GM20431 (cell line): ENCODE measurements around the gene CXorf58.
"Not testable (repeated sequence)": the region's sequence is repeated elsewhere in the genome, so short reads cannot be mapped to it uniquely, and the experiment has no call there.

ENCODE experiments used
- in situ Hi-C: fragments of 300-500 bp; cut with MseI, MboI; formaldehyde crosslinking; loops from one replicate; pipeline ENCODE4 v1.15.0; 2020; ENCODE audit warnings: low sequenced_read_pairs; ENCODE audit not compliant: unreplicated experiment

Gene CXorf58, protein sequence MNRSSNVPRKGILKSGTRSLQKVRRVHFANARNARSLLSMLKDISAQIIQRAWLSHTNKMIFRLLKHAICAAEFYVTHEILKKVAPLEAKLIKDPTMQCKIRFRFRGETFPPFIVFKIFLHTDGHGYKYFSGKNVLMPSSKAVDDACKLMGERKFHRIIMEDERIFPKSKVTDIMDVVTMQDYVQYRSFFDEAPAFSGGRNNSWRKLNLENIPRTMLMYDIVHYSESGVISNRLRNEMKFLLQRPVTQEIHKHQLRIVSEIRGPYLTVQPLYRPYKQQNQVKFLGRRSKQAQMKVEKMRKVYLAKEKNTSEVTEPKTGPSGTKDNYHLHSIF

DNA sequence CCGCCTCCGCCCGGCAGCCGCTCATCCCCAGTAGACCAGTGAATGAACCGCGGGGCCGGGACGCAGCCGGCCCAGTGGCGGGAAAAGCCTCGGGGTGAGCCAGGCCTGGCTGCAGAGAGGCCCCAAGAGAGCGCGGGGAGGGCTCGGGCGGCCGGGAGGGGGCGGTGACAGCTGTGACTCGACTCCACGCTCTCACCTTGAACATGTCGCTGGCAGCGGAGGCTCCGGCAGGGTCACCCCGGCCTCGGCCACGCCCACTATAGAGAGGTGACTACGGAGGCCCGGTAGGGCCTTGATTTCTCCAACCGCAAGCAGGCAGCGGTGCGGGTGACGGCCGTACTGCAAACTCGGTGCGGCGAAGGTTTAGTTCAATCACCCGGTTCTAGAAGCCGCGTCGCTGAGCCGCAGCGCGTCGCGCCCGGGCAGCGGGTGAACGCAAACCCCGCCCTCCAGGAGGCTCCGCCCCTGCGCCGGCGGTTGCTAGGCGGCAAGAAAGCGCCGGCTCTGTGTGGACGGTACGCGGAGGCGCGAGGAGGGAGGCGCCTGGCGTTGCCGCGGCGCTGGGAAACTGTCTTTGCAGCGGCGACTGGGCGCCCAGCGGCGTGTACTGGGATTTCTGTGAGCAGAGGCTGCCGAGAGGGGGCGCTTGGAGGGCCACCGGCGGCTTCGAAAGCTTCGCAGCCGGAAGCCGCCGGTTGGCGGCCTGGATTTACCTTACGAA, at the start of gene CXorf58, which contains the start of gene APOO:
Gene CXorf58 (plus strand): TSS at position 509 of the 721 bp plus-strand sequence. CDS start 2,297 bp downstream, outside the sequence.
Gene APOO (minus strand): TSS at position 441 of the 721 bp plus-strand sequence. CDS start 236 bp downstream, at position 205.
- in situ Hi-C loops, result loop anchor here (10.0 kb wide), 1 partner anchor 213 kb away; no protein-coding TSS in a partner anchor

DNA sequence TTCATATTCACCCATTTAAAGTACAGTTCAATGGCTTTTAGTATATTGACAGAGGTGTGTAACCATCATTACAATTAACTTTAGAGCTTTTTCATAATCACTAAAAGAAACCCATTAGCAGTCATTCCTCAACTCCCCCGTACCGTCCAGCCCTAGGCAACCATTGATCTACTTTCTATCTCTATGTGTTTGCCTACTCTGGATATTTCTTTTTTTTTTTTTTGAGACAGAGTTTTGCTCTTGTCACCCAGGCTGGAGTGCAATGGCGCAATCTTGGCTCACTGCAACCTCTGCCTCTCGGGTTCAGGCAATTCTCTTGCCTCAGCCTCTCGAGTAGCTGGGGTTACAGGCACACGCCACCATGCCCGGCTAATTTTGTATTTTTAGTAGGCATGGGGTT, 48.6 kb upstream of the CXorf58 start:
- in situ Hi-C loops, result not testable (repeated sequence)

DNA sequence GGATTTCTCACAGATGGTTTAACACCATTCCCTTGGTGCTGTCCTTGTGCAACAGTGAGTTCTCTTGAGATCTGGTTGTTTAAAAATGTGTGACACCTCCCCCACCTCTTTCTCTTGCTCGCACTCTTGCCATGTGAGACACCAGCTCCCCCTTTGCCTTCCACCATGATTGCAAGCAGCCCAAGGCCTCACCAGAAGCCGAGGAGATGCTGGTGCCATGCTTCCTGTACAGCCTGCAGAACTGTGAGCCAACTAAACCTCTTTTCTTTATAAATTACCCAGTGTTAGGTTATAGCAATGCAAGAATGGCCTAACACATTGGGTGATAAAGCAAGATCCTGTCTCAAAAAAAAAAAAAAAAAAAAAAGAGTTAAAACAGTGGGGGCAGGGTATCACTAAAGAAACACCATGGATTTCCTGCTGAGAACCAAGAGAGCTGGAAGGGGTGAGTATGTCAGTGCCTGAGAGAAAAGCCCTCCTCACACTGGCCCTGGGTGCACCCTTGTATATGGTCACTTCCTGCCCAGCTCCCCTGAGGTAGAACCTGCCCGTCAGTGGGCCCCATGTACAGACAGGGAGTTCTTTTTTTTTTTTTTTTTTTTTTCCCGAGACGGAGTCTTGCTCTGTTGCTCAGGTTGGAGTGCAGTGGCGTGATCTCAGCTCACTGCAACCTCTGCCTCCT, 46.5 kb upstream of the CXorf58 start:
- in situ Hi-C loops, result no loop called here

DNA sequence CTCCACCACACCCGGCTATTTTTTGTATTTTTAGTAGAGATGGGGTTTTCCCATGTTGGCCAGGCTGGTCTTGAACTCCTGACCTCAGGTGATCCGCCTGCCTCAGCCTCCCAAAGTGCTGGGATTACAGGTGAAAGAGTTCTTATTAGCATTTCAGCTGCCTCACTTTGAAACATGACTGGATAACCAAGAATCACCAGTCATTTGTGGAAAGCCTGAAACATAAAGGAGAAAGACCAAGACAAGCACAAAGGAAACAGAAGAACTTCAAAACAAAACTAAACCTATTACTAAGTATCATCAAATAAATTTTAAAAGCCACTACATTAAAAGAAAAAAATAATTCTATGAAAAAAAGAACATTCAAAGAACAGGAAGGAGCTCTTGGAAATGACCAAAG, 45.9 kb upstream of the CXorf58 start:
- in situ Hi-C loops, result not testable (repeated sequence)

DNA sequence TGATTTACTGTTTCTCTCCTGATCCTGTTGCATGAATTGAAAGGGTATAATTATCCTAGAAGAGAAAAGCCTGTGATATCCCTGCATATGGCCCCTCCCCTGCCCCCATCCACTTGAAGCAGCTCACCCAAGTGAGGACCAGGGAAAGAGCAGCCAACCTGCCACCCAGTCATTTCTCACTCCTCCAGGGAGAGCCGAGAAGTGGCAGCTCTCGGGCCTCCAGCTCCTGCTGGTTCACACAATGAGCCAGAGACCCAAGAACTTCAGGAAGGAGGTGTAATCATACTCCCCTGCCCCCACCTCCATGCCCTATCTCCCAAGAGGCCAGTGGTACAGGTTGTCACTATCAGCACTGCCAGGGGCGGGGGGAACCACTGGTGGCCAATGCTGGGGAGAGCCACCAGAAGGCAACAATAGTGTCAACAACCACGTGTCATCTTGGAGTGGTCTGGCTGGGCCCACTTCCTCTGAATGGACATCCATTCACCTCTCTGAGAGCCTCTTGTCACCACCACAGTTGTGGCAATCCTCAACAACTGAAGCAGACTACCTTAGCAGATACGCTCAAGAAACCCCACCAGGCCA, 43.0 kb upstream of the CXorf58 start:
- in situ Hi-C loops, result no loop called here

DNA sequence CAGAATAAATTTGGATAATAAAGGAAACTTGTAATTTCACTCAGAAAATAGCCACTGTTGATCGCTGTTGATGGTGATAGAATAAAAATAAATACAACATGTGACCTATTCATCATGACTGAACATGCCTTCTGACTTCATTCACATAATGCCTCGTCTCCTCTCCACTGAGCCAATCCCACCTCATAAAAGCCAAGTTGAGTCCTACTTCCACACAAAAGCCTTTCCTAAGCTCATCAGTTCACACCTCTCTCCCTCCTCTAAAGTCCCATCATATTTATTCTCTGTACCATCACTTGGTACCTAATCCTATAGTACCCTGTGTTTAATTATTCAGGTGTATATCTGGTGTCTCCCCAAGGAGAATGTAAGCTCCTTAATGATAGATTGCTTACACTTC, 37.8 kb upstream of the CXorf58 start:
- in situ Hi-C loops, result no loop called here

DNA sequence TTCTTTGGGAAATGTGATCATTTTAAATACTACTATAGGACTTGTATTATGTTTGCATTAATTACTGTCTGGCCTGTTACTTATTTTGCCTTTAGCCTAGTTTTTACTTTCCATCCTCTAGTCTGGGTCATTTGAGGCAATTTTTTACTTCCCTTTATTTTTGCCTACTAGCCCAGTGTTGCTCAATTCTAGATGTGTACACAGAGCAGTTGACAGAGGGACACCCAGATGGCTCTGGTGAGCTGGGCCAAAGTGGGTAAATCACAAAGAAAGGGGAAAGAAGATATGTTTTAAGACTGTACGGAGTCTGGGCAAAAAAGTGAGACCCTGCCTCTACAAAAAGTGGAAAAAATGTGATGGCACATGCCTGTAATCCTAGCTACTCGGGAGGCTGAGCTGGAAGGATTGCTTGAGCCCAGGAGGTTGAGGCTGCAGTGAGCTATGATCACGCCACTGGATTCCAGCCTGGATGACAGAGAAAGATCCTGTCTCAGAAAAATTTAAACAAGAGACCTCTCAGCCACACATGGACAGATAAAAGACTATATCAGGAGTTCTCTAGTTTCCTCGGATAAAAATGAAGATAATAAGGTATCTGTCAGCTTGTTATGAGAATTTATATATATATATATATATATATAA, 35.8 kb upstream of the CXorf58 start:
- in situ Hi-C loops, result no loop called here

DNA sequence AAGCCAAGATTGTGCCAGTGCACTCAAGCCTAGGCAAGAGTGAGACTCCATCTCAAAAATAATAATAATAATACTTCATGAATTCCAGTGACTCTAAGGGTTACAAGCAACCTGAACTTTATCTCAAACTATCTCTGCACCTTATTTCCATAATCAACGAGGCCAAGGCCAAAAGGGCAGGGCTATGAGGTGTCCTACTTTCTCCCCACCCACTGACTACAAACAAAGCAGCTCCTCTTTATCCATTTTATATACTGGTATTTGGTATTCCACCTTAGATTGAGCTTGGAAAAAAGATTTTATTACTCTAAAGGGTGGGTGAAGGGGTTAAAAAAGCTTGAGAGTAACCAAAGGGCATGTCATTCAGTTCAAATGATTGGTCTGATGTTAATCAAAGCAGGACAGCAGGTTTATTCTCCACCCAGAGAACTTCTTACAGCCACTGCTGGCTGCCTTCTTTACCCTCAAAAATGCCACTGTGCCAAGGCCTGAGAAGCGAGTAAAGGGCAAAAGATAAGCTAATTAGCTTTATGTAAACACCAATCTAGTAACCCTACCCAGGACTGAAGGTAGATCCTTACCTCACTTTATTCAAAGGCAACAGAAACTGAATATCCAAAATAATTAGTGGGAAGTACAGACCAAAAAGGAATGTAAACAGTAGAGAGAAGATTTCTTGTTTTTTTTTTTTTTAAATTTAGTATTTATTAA, 28.3 kb upstream of the CXorf58 start:
- in situ Hi-C loops, result no loop called here

DNA sequence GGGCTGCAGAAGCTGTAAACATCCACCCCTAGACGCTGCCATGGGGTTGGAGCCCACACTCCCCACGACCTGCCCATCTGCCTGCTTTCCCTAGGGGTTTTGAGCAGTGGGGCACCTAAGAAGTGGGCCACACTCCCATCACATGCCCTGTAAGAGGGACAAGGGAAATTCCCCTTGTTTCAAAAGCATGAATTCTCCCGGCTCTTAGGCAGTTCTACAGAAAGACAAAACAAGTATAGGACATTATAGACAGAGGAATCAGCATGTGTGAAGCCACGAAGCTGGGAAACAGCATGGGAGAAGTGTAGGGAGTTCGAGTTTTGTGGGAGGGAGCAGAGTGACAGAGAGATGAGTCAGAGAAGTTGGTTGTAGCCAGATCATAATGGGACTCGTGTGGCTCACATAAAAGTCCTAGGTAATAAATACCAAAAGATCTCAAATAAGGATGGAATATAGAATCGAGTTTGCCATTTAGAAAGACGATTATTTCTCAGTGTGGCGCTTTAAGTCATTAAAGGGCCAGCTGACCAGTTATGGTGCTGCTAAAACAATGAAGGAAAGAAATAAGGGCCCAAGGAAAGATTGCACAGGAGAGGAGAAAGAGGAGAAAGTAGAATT, 24.0 kb upstream of the CXorf58 start:
- in situ Hi-C loops, result no loop called here

DNA sequence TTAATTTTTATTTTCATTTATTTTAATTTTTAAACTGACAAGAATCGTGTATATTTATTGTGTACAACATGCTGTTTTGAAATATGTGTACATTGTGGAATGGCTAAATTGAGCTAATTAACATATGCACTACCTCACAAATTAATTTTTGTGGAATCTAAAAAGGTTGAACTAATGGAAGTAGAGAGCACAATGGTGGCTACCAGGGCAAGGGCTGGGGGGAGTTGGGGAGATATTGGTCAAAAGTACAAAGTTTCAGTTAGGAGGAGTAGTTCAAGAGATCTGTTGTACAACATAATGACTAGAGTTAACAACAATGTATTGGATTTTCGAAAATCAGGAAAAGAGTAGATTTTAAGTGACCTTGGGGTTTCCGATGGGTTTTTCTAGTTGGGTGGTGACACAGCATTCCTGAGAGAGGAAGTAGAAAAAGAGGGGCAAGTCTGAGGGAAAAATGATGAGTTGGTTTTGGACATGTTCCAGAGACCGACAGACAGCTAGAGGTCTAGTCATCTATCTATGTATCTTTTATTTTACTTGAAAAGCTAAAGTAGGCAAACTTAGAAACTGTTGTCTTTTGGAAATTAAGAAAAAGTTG, 23.3 kb upstream of the CXorf58 start:
- in situ Hi-C loops, result no loop called here

DNA sequence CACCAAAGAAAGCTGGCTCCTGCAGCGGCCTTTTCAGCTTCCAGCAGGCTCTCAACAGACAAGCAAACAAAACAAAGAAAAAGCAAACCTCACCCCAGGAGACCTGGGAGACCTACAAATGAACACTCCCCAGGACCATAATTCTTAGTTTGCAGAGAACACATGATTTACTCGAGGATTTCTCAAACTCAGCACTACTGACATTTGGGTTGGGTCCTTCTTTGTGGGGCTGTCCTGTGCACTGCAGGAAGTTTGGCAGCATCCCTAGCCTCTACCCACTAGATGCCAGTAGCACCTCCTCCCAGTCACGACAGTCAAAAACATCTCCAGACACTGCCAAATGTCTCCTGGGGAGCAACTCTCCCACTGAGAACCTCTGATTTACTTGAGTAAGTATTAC, 22.0 kb upstream of the CXorf58 start:
- in situ Hi-C loops, result no loop called here

DNA sequence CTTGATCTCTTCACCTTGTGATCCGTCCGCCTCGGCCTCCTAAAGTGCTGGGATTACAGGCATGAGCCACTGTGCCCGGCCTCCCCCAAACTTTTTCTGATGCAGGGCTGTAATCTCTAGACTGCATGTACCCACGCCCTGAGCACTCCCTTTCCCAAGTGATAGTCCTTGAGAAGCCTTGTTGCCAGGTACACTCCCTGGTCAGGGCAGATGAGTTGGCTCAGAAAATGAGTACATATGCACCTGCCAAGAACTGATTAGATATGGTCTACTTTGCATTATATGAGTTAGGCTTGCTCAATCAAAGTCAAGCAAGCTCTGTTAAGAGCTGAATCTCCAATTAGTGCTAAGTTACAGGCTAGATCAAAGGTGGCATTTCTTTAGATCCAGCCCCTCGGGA, 20.4 kb upstream of the CXorf58 start:
- in situ Hi-C loops, result no loop called here

DNA sequence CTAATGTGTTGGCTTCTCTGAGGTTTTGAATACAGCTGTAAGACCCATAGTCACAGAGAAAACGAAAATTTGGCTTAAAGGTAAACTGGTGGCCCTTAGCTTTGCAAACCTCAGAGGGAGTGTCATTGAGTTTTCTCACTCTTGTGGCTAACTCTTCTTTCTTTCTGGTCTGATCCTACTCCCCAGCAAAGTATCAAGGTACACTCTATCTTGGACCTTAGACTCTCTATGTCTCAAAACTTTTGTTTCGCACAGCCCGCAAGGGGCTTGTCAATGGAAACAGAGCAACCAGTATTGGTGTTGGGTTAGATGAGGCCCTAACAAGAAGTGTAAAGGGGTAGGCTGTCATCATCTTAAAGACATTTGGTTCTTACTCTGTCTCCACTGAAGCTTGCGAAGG, 19.9 kb upstream of the CXorf58 start:
- in situ Hi-C loops, result no loop called here

DNA sequence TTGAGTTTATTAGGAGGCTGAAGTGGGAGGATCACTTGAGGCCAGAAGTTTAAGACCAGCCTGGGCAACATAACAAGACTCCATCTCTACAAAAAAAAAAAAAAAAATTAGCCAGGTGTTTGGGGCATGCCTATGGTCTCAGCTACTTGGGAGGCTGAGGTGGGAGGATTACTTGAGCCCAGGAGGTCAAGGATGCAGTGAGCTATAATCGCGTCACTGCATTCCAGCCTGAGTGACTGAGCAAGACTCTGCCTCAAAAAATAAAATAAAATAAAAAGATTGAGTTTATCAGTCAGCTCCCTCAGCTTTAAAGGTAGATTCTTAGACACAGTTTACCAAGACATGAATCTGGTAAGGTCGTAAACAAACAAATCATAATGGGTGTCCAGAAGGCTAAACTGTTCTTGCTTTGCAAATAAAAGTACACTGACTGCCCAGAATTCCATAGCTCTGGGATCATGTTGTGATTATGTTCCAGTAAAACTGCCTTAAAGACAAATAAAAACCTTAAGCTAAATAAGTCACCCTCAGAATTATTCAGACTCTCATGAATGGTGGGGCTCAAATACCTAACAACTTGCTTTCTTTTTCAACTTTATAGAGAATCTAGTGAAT, 18.8 kb upstream of the CXorf58 start:
- in situ Hi-C loops, result no loop called here

DNA sequence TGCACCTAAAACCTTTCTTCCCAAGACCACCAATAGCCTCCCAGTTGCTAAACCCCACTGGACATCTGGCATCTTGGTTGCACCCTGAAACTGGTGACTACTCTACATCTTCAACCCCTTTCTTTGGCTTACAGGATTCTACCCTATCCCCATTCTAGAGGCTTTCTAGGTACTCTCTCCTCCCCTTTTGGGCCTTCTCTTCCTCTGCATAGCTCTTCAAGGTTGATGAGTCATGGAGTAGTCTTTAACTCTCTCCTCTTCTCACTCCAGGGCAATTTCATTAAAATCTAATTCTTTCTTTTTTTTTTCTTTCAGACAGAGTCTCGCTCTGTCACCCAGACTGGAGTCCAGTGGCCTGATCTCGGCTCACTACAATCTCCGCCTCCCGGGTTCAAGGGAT, 16.9 kb upstream of the CXorf58 start:
- in situ Hi-C loops, result no loop called here

DNA sequence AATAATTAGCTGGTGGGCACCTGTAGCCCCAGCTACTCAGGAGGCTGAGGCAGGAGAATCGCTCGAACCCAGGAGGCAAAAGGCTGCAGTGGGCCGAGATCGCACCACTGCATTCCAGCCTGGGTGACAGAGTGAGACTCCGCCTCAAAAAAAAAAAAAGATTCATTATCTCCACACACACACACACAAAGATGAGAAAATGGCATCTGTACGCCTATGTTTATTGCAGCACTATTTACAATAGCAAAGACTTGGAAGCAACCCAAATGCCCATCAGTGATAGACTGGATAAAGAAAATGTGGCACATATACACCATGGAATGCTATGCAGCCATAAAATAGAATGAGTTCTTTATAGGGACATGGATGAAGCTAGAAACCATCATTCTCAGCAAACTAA, 12.8 kb upstream of the CXorf58 start:
- in situ Hi-C loops, result not testable (repeated sequence)

DNA sequence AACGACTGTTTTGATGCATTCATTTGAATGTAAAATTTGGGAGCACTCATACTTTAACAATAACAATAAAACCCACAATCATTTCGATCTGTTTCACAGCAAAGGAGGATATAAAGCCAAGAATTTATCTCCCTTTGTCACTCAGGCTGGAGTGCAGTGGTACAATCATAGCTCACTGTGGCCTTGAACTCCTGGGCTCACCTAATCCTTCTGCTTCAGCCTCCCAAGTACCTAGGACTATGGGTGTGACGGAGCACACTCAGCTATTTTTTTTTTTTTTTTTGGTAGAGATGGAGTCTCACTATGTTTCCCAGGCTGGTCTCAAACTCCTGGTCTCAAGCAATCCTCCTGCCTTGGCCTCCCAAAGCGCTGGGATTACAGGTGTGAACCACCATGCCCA, 11.3 kb upstream of the CXorf58 start:
- in situ Hi-C loops, result not testable (repeated sequence)

DNA sequence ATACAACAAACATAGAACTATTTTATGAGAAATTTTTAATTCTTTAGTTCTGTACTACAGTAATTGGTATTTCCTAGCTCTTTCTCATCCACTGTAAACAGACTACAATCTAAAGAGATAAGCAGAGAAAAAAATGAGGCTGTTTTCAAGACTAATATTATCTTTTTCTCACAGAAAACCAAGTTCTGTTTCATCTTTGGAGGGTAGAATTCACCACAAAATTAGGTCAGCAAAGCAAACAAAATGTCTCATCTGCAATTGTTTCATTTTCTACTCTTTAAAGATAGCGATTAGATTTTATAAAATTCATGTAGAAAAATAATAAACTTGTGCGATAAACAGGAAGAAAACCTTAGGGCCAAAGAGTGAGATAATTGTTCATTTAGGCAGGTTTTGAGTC, 10.8 kb upstream of the CXorf58 start:
- in situ Hi-C loops, result no loop called here
